RWPE2 (cell line): ENCODE data around the gene MED16.

ENCODE experiments used
- ATAC-seq: fragments of 200-7000 bp; cut with Tn5 transposase; 3 replicates; pipeline ENCODE4 v1.9.1; 2021; ENCODE audit warnings: low read depth
- DNase-seq: peaks from one replicate; pipeline ENCODE4 v3.0.0-alpha.2; 2020; ENCODE audit warnings: low spot score
- H3K27ac ChIP-seq: fragments of 450-650 bp; 2 replicates; pipeline ENCODE4 v1.5.1; 2017; ENCODE audit warnings: mild to moderate bottlenecking; ENCODE audit not compliant: poor library complexity, severe bottlenecking
- H3K27me3 ChIP-seq: fragments of 250-450 bp; sonication (Bioruptor Pico); 2 replicates; pipeline ENCODE4 v1.5.1; 2021; ENCODE audit warnings: mild to moderate bottlenecking, moderate library complexity; ENCODE audit not compliant: insufficient read depth, poor library complexity, severe bottlenecking
- H3K36me3 ChIP-seq: fragments of 250-450 bp; sonication (Bioruptor Pico); 2 replicates; pipeline ENCODE4 v1.5.1; 2020; ENCODE audit warnings: low read depth, mild to moderate bottlenecking, moderate library complexity
- H3K4me1 ChIP-seq: fragments of 250-450 bp; sonication (Bioruptor Pico); 2 replicates; pipeline ENCODE4 v1.5.1; 2021; ENCODE audit warnings: mild to moderate bottlenecking, moderate library complexity; ENCODE audit not compliant: insufficient read depth, poor library complexity, severe bottlenecking
- H3K4me3 ChIP-seq: fragments of 250-450 bp; sonication (Bioruptor Pico); 2 replicates; pipeline ENCODE4 v1.5.1; 2021; ENCODE audit warnings: mild to moderate bottlenecking, moderate library complexity; ENCODE audit not compliant: severe bottlenecking
- H3K9me3 ChIP-seq: fragments of 250-450 bp; sonication (Bioruptor Pico); 2 replicates; pipeline ENCODE4 v1.5.1; 2021; ENCODE audit warnings: mild to moderate bottlenecking, moderate library complexity; ENCODE audit not compliant: severe bottlenecking
- TF ChIP-seq, protein P1 (sequence below): fragments of 450-650 bp; IDR thresholded peaks from one replicate; pipeline ENCODE4 v1.5.1; 2017; ENCODE audit warnings: mild to moderate bottlenecking, moderate library complexity; ENCODE audit not compliant: poor library complexity, severe bottlenecking

MED16 gene

GRCh38 chr19:916645-917322 is 23.8 kb upstream of the MED16 start:
- no peak for ATAC-seq
- H3K4me1 ChIP-seq = no peaks in the 10 kb centered on the region
- no peak overlapping the region for H3K4me3 ChIP-seq
- no peaks in the 10 kb centered on the region for H3K9me3 ChIP-seq
- TF ChIP-seq, protein P1, sequence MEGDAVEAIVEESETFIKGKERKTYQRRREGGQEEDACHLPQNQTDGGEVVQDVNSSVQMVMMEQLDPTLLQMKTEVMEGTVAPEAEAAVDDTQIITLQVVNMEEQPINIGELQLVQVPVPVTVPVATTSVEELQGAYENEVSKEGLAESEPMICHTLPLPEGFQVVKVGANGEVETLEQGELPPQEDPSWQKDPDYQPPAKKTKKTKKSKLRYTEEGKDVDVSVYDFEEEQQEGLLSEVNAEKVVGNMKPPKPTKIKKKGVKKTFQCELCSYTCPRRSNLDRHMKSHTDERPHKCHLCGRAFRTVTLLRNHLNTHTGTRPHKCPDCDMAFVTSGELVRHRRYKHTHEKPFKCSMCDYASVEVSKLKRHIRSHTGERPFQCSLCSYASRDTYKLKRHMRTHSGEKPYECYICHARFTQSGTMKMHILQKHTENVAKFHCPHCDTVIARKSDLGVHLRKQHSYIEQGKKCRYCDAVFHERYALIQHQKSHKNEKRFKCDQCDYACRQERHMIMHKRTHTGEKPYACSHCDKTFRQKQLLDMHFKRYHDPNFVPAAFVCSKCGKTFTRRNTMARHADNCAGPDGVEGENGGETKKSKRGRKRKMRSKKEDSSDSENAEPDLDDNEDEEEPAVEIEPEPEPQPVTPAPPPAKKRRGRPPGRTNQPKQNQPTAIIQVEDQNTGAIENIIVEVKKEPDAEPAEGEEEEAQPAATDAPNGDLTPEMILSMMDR = no peak
- no peaks in the 10 kb centered on the region for H3K36me3 ChIP-seq
- H3K27ac ChIP-seq = no peak overlapping the region
- H3K27me3 ChIP-seq = peaks cover 40% of the 10 kb centered on the region
- peak; percentile 42 for DNase-seq

DNA sequence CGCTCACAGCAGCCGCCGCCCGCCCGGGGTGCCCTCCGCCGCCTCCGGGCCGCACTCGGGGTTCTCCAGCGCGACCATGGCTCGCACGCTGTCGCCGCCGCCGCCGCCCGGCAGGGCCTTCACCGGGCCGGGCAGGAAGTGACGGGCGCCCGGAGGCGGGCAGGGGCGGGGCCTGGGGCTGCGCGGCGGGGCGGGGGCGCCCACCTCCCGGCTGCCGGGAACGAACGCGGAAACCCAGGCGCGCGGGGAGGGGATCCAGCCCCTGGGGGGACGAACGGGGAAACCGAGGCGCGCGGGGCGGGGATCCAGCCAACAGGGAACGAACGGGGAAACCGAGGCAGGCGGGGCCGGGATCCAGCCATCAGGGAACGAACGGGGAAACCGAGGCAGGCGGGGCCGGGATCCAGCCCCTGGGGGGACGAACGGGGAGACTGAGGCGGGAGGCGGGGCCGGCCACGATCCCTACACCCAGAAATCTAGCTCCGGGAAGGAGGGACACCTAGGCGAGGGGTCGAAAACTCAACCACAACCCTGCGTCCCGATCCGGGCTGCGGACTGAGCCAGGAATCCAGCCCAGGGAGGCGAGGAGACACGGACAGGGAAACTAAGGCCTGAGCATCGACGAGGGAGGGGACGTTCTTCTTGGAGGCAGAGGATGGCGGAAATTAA is 20.2 kb upstream of the MED16 start, which contains the start of gene R3HDM4:
TSS of gene R3HDM4 (minus strand) at position 140 of the 669 bp plus-strand sequence. CDS start at position 78, 62 bp downstream.
- H3K36me3 ChIP-seq = peaks cover 16% of the 10 kb centered on the region
- H3K4me3 ChIP-seq = peak within 1 kb of the TSS; percentile 72
- H3K4me1 ChIP-seq = peaks cover 10% of the 10 kb centered on the region
- ATAC-seq = peak; percentile 54; the same call in 2 of the 3 replicates
- DNase-seq = peak; percentile 36
- TF ChIP-seq, protein P1 = no peak
- no peaks in the 10 kb centered on the region for H3K9me3 ChIP-seq
- H3K27me3 ChIP-seq = peaks cover 12% of the 10 kb centered on the region
- H3K27ac ChIP-seq = peak within 1 kb of the TSS; percentile 69

DNA sequence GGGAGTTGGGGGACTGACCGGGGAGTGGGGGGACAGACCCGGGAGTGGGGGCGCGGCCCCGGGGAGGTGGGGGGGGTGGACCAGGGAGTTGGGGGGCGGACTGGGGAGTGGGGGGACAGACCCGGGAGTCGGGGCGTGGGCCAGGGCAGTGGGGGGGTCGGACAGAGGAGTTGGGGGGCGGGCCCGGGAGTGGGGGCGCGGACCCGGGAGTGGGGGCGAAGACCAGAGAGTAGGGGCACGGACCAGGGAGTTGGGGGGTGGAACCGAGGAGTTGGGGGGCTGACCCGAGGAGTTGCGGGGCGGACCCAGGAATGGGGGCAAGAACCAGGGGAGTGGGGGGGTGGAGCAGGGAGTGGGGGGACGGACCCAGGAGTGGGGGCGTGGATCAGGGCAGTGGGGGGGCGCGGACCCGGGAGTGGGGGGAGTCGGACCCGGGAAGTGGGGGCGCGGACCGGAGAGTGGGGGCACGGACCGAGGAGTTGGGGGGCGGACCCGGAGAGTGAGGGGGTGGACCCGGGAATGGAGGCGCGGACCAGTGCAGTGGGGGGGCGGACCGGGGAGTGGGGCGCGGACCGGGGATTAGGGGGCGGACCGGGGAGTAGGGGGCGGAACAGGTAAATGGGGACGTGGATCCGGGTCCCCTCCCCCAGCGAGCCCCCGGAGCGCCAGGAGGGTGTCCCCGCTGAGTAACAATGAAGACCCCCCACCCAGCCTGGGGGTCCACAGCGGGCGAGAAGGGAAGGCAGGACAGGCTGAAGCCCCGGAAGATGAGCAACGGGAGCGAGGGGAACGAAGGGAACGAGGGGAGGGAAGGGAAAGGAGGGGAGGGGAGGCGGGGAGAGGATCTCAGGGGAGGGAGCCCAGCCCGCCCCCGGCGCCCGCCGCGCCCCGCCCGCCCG is 19.4 kb upstream of the MED16 start:
- Histone ChIP-seq H3K27me3 (peaks cover 5% of the 10 kb centered on the region), H3K9me3 (no peaks in the 10 kb centered on the region), H3K4me3 (peak overlapping the region; percentile 72), H3K27ac (peak overlapping the region; percentile 69), H3K4me1 (peaks cover 10% of the 10 kb centered on the region), H3K36me3 (peaks cover 21% of the 10 kb centered on the region)
- ATAC-seq (peak; percentile 13; the same call in 1 of the 3 replicates), DNase-seq (peak; percentile 49)
- TF ChIP-seq, protein P1 = no peak

- Histone ChIP-seq H3K4me3 (no peak overlapping the region), H3K9me3 (no peaks in the 10 kb centered on the region), H3K27me3 (no peaks in the 10 kb centered on the region), H3K4me1 (peaks cover 10% of the 10 kb centered on the region), H3K27ac (peak overlapping the region; percentile 69), H3K36me3 (peaks cover 21% of the 10 kb centered on the region)
- DNase-seq = no peak
- no peak for ATAC-seq
- TF ChIP-seq, protein P1 = no peak
These were observed 18.4 kb upstream of the MED16 start for GRCh38 chr19:911197-912033.
